Erythroblast (primary cell): ENCODE results near the gene ALDH1A1.

Source experiments
- DNase-seq, 2 experiments: peaks; one replicate each; lab custom pipeline; 2025; lab: John Stamatoyannopoulos, UW
- GATA1 ChIP-seq: IDR thresholded peaks from 2 replicates; pipeline ENCODE4 v1.6.1; 2011; ENCODE audit warnings: low read depth, mild to moderate bottlenecking, control low read depth, low read length, moderate library complexity
- POLR2A ChIP-seq: IDR thresholded peaks from 2 replicates; pipeline ENCODE4 v1.6.1; 2011; ENCODE audit warnings: mild to moderate bottlenecking, low read length

Gene ALDH1A1

DNA sequence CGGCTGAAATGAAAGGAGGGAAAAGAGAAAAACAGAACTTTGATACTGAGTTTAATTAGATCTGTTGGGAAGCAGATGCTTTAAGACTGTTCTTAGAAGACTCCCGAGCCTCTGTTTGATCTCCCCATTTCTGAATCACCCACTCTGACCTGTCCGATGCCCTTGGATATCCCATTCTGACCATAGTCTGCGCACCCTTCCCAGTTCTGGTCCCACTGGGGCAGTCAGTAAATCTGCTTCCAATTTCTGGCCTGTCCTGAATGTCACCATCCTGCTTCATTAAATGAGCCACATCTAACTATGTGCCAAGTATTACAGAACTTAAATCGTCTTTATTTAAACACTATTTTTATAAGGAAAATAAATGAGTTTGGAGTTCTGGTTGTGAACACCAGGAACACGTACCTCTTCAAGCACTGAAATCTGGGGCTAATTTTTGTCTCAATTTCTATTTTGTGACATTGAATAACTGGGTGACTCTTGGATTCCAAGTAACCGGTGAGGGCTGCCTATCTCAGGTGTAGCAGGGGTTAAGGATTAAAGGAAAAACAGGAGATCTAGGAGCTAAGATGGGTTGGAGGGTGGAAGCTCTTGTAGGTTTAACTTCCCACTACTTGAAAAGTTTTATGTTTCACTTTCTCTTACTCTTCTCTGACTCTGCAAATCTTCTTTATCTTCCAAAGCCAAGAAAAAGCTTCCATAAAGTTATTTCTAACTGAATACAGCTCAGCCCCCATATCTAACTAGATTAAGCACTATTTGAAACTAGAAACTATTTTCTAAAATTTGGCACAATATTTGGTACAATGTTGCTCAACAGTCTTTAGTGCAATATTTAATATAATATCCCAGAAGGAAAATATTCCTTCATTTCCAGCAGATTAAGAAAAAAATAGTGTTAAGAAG is 40.1 kb downstream of the ALDH1A1 start:
- DNase-seq: no peak
- no peak for TF ChIP-seq POLR2A

DNA sequence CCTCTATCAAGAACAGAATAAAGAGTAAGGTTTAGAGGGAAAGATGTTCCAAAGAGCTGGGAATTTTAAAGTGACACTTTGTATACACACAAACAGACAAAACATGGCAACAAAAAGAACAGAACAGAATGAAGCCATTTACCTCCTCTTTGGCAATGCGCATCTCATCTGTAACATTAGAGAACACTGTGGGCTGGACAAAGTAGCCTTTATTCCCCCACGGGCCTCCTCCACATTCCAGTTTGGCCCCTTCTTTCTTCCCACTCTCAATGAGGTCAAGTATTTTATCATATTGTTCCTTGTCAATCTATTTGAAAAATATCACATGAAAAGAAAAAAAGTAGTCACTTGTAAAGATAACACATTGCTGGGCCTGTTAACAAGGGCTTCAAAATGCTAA is 41.0 kb downstream of the ALDH1A1 start:
- TF ChIP-seq GATA1: no peak
- DNase-seq: no peak

DNA sequence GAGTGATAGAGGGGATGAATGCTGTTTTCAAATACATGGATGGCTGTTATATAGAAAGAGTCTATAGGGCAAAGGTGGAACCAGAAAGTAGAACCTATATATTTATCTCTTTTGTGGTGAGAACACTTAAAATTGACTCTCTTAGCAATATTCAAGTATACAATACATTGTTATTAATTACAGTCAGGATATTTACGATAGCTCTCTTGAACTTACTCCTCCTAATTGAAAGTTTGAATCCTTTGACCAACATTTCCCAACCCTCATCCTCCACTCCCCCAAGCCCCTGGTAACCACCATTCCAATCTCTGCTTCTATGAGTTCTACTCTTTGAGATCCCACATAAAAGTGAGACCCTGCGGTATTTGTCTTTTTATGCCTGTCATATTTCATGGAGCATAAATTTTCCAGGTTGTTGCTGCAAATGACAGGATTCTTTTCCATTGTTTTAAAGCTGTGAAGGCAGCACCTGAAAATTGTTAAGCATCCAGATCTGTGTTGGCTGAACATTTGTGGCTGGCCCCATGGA is 41.5 kb downstream of the ALDH1A1 start:
- no peak for TF ChIP-seq POLR2A
- TF ChIP-seq GATA1: no peak
- DNase-seq: no peak

DNA sequence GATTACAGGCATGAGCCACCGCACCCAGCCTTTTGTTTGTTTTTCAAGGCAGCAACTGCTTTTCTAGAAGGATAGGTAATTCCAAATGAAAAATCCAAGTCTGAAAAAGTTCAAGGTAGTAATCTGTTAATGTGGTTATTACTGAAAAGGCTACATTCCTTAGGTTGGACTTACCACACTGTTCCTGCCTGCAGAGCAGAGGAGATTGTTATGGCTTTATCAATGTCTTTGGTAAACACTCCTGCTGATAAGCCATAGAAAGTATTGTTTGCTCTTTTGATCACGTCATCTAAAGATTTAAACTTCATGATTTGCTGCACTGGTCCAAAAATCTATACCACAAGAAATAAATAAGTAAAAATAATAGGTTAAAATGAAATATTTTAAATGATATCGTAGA is 43.4 kb downstream of the ALDH1A1 start:
- TF ChIP-seq POLR2A: no peak
- TF ChIP-seq GATA1: no peak
- DNase-seq: no peak

DNA sequence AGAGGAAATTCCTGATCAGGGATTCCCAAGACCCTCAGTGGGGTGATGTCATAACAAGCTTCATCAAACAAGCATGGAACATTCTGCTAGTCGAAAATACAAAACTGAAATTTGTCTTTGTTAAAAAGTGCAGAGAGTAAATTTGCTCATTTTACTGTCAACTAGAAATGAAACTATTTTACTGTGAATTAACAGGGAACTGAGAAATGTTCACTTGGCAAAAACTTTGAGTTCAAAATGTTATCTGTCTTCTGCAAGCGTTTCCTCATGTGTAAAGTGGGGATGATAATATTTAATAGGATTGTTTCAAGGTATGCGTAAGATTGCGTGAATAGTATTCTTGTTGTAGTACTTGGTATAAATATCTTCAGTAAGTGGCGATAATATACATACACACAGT is 45.4 kb downstream of the ALDH1A1 start:
- DNase-seq: no peak
- TF ChIP-seq GATA1 (no peak), POLR2A (no peak)

DNA sequence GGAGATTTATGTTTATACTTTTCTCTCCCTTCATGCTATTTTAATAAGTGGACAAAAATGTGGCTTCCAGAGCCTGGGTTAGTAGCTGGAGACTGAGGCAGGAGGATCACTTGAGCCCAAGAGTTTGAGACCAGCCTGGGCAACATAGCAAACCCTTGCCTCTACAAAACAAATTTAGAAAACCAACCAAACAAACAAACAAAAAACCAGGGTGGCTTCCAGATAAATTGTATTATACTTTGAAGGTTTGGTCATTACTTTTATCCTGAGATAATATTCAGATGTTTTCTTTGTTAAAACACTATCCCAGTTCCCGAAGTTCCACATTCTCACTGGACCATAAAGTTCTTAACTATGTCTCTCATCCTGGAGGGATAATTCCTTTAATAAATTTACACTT is 46.0 kb downstream of the ALDH1A1 start:
- no peak for TF ChIP-seq POLR2A
- TF ChIP-seq GATA1: no peak
- no peak for DNase-seq

DNA sequence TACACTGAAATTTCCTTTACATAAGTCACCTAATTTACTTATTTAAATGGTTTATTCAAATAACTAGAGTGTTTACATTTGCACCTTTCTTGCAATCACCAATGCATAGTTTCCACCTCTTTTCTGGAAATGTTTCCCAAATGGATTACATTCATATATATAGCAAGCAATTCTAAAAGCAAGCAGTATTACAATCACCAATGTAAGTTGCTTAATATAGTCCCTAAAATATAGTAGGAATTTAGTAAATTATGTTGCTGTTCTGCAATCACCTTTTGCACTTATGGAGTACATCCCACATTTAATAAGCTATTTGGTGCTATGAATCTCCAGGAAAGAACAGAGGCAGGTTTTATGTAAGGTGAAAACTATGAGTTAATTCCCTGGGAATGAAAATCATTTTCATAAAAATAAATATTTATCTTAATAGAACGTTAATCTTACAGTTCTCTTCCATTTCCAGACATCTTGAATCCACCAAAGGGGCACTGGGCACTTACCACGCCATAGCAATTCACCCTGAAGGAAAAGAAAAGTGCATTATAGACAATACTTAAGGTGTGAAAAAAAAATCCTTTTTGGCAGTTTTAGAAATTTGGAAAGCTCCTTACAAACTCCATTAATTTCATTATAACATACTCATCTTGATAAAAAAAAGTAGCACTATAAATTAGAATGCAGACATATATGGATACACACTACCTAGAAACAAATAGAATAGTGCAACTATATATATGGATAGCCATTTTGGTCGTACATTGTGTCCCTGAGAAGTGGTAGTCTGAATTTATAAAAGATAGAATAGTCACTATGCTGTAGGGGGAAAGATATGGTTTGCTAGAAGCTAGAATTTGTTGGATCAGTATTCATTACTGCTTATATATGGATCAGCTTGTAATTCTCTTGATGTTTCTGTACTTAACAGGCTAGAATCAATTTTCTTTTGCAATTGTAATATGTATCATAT is 47.1 kb downstream of the ALDH1A1 start:
- no peak for TF ChIP-seq GATA1
- TF ChIP-seq POLR2A: no peak
- DNase-seq: no peak

DNA sequence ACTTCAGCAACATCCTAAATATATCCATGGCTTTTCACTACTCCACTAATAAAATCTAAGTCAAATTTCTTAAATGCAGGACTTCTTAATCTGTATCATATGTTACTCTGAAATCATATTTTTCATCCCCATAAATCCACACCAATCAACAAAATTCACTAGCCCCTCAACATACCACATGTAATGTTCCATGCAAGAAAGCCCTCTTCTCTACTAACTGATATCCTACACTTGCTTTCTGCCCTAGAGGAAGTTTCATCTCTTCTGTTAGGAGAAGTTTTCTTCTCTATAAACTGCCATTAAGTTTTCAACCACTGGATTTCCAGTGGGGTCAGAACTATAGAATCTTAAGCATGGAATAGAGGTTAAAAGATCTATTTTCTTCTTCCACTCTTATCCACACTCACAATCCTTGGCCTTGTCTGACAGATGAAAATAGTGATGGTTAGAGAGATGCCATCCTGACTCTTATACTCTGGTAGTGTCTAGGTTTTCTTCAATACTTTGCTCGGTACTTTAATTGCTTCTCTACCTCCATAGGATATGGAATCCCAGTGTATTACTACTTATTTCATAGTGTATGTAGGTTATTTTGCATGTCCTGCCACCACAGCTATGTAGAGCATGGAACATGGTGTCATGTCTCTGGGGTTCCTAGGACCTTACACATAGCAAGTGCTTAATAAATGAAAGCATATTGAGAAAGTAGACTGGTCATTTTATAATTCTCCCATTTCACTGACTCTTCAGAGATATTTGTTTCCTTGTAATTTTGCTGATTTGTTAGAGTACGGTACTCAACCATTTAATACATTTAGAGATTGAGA is 48.4 kb downstream of the ALDH1A1 start:
- DNase-seq: no peak
- TF ChIP-seq POLR2A (no peak), GATA1 (no peak)

DNA sequence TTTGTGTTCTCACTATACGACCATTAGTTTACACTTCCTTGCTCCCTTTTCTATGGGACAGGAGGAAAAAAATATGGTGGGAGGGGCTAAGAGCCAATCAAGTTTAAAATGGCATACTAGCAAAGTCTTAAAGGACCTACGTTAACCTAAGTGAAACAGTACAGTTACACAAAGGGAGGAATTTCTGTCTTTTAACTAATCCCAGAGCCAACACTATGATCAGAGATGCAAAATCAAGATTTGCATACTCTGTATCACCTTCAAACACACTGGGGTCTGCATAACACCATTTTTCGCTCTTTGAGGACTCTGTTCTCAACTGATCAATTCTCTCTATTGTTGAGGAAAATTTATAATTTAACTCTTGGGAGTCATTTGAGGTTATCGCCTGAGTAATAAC is 49.8 kb downstream of the ALDH1A1 start:
- no peak for TF ChIP-seq POLR2A
- no peak for TF ChIP-seq GATA1
- DNase-seq: no peak

DNA sequence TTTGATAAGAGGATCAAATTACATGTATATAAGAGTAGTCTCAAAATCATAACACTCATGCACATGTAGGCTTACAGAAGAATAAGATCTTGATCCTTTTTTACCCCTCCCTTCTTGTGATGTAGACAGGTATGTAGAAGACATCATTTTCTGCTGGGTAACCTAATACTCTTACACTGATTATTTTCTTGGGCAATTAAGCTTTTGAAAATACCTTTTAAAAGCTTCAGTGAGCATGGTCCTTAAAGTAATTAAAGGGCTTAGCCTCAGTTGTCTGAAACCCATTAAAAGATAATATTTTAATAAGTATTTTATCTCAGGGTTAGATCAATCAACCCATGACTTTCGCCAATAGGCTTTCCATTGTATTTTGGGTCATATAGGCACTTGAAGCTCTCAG is 50.6 kb downstream of the ALDH1A1 start:
- no peak for TF ChIP-seq POLR2A
- TF ChIP-seq GATA1: no peak
- no peak for DNase-seq

DNA sequence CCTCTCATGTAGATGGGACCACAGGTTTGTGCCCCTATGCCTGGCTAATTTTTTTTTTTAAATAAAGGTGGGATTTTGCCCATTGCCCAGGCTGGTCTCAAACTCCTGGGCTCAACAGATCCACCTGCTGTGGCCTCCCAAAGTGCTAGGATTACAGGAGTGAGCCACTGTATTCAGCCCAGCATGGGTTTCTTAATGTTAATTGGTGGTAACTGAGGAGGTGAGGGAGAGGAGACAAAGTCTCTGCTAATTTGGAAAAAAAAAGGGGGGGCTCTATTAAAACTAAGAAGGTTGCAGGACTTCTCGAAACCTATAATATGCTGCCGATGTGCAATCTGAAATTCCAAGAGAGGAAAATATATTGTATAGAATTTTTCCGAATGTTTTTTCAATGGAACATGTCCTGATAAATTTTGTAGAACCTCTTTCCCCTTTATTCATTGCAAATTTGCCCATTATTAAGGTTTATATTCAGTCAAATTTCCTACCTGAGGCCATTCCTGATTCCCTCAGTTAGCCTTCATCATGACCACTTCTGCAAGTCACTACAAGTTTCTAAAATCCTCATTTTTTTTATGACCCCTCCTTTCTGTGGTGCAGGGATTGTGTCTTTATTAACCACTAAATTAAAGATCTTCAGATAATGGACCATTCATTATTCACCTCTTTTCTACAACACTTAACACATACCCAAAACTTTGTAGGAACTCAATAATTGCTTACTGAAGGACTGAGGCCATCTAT is 52.9 kb downstream of the ALDH1A1 start:
- no peak for TF ChIP-seq GATA1
- TF ChIP-seq POLR2A: no peak
- DNase-seq: no peak

DNA sequence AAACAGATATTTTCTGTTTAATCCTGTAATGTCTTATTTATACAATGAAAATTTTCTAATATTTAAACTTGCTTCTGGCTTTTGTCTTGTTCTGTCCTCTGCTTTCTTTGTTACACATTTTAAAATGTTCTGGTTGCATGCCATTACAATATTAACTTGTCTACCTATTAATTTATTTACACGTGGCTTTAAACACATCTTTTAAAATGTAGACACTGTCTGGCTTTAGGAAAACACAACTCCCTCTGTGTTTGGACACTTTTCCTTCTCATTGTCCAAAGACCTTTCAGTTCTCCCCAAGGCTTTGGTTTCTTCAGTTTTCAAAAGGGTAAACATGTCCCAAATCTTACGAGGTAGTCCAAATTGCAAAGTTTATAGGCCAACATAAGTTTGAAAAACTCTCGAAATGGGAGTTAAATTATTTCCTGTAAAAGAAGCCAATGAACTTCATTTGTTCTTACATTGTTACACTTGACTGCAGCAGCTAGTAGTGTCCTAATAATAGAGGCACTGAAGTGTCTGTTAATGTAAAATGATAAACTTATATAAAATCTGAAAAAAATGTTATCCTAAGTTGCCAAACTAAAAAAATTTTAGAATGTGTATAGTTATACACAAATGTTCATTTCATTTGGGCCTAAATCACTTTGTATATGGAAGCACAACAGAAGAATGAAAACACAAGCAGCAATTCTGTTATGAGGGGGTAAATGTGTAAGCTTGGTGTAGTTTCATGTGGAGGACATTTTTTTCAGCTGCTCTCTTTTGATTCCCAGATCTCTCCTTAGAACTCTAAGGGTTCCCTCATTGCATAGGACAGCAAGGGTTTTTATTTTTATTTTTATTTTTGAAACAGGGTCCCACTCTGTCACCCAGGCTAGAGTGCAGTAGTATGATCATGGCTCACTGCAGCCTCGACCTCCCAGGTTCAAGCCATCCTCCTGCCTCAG is 53.8 kb downstream of the ALDH1A1 start:
- DNase-seq: no peak
- no peak for TF ChIP-seq POLR2A
- TF ChIP-seq GATA1: no peak
